ENCODE measurements around the gene FCER2.

- TF ChIP-seq CTCF (IDR thresholded peaks at IDR 0.05; ENCODE audit: insufficient read depth, low read length, poor library complexity, severe bottlenecking) (no peak), EZH2phosphoT487 (conservative IDR thresholded peaks at IDR 0.05; ENCODE audit: low read length) (no peak)
Observed at GRCh38 chr19:7642295-7643030, 59.5 kb downstream of the FCER2 start.

Measured in SU-DHL-6 (cell line).